ENCODE measurements around the gene STK38. TPM values are rescaled to one million over a fixed set of nuclear protein-coding genes. Genes with fewer than 3 reads are reported as not detected.

The STK38 gene
- total and polyA plus RNA-seq, 9 of the 15 experiments (the other 6 are each of a cell fraction or from before 2014, with no cell fraction given) = 5.7 to 28.7 (median 19.5) TPM

DNA sequence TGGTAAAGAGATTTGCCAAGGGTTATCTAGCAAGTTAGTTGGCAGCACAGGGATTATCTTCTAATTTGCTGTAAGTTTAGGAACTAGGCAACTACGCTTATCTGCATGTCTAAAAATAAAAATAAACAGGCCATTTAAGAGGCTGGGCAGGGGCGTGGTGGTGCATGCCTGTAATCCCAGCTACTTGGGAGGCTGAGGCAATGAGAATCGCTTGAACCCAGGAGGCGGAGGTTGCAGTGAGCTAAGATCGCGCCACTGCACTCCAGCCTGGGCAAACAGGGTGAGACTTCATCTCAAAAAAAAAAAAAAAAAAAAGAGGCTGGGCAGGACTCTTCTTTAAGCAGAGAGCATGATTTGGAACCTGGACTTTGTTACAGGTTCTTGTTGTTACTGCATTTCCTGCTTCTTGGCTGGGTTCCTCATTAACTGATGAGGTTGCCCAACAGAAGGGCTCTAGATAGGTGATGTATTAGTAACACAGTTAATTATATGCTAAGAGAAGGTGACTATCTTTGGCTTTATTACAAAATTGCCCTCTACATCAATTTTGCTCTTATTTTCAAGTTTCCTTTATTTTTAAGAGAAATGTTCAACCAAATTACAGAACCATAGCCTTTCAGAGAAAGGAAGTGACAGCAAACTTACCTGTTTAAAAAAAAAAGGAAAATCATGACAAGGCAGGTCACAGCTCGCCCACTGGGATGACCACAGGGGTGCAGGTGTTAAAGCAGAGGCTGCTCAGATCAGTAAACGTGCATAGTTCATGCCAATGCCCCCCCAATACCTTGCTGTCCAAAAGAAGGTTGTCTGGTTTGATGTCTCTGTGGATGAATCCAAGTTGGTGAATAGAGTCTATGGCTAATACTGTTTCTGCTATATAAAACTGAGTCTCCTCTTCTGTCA, 32.5 kb downstream of the STK38 start:
- no peak for ATAC-seq
- no peak overlapping the region for H2AFZ ChIP-seq (ENCODE audit: low read depth, low read length)
- no peaks in the 10 kb centered on the region for H3K9me3 ChIP-seq (replicated peaks; ENCODE audit: control insufficient read depth, insufficient read depth, low read depth, low read length)
- no peaks in the 10 kb centered on the region for H3K79me2 ChIP-seq (ENCODE audit: control insufficient read depth, insufficient read depth, low read length)
- peaks cover 53% of the 10 kb centered on the region for H3K36me3 ChIP-seq (ENCODE audit: control insufficient read depth, insufficient read depth, low read length)
- H3K27me3 ChIP-seq (ENCODE audit: control insufficient read depth in 2 of 2, insufficient read depth in 2 of 2, low read length in 2 of 2) = no peaks in the 10 kb centered on the region
- 90% methylated on average over 8 of the region's 8 CpGs for WGBS (ENCODE audit: insufficient coverage, low coverage, missing lambda C conversion rate)
- H4K20me1 ChIP-seq (replicated peaks; ENCODE audit: control insufficient read depth, insufficient read depth, low read length) = no peaks in the 10 kb centered on the region
- H3K4me2 ChIP-seq (ENCODE audit: insufficient read depth, low read length) = no peak overlapping the region
- CTCF ChIA-PET (ENCODE audit: low intra/inter-chr PET ratio) = no interaction called here
- no peak overlapping the region for H3K9ac ChIP-seq (ENCODE audit: insufficient read depth in 1 of 2, low read depth in 2 of 2, low read length in 2 of 2)
- POLR2A ChIA-PET = no interaction called here
- FAIRE-seq = no peak
- H3K9me1 ChIP-seq (ENCODE audit: control insufficient read depth, insufficient read depth, low read length) = no peaks in the 10 kb centered on the region
- no peaks in the 10 kb centered on the region for H3K4me1 ChIP-seq (replicated peaks in 1 of 2; ENCODE audit: control insufficient read depth in 2 of 2, insufficient read depth in 2 of 2, low read length in 2 of 2)
- DNase-seq (ENCODE audit: extremely low read depth in 1 of 4, low spot score in 3 of 4) = no peak
- no peak overlapping the region for H3K4me3 ChIP-seq
- in situ Hi-C loops (cut with MboI) = no loop called here
- H3K27ac ChIP-seq (ENCODE audit: extremely low read depth, low read depth, low read length) = no peak overlapping the region; the same call in 2 of the 3 replicates
- intact Hi-C loops (cut with micrococcal nuclease) = no loop called here
- BruUV-seq (replicated peaks) = no TSS peak
- TF ChIP-seq POLR2AphosphoS5 (IDR thresholded peaks at IDR 0.05; ENCODE audit: control insufficient read depth, insufficient read depth, low read depth, low read length) = no peak
- TF ChIP-seq POU5F1 (IDR thresholded peaks at IDR 0.05; ENCODE audit: borderline replicate concordance, low read depth, low read length, partially characterized antibody) = no peak
- TF ChIP-seq, protein P1, sequence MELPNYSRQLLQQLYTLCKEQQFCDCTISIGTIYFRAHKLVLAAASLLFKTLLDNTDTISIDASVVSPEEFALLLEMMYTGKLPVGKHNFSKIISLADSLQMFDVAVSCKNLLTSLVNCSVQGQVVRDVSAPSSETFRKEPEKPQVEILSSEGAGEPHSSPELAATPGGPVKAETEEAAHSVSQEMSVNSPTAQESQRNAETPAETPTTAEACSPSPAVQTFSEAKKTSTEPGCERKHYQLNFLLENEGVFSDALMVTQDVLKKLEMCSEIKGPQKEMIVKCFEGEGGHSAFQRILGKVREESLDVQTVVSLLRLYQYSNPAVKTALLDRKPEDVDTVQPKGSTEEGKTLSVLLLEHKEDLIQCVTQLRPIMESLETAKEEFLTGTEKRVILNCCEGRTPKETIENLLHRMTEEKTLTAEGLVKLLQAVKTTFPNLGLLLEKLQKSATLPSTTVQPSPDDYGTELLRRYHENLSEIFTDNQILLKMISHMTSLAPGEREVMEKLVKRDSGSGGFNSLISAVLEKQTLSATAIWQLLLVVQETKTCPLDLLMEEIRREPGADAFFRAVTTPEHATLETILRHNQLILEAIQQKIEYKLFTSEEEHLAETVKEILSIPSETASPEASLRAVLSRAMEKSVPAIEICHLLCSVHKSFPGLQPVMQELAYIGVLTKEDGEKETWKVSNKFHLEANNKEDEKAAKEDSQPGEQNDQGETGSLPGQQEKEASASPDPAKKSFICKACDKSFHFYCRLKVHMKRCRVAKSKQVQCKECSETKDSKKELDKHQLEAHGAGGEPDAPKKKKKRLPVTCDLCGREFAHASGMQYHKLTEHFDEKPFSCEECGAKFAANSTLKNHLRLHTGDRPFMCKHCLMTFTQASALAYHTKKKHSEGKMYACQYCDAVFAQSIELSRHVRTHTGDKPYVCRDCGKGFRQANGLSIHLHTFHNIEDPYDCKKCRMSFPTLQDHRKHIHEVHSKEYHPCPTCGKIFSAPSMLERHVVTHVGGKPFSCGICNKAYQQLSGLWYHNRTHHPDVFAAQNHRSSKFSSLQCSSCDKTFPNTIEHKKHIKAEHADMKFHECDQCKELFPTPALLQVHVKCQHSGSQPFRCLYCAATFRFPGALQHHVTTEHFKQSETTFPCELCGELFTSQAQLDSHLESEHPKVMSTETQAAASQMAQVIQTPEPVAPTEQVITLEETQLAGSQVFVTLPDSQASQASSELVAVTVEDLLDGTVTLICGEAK (IDR thresholded peaks at IDR 0.05) = no peak
- TF ChIP-seq, protein P1 (CRISPR knock-in tag; IDR thresholded peaks at IDR 0.05) = no peak
- TF ChIP-seq, protein P2, sequence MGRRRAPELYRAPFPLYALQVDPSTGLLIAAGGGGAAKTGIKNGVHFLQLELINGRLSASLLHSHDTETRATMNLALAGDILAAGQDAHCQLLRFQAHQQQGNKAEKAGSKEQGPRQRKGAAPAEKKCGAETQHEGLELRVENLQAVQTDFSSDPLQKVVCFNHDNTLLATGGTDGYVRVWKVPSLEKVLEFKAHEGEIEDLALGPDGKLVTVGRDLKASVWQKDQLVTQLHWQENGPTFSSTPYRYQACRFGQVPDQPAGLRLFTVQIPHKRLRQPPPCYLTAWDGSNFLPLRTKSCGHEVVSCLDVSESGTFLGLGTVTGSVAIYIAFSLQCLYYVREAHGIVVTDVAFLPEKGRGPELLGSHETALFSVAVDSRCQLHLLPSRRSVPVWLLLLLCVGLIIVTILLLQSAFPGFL (CRISPR knock-in tag; IDR thresholded peaks at IDR 0.05) = no peak
- no peak for TF ChIP-seq PTTG1 (tag; IDR thresholded peaks at IDR 0.05; ENCODE audit: low read depth)
- TF ChIP-seq POLR3A (IDR thresholded peaks at IDR 0.05; ENCODE audit: borderline replicate concordance, extremely low read depth, insufficient read depth, insufficient read length) = no peak
- TF ChIP-seq CHD1 (IDR thresholded peaks at IDR 0.05; ENCODE audit: low read length) = no peak
- no peak for TF ChIP-seq HMG20A (CRISPR knock-in tag; conservative IDR thresholded peaks at IDR 0.05)

Data from K562 (cell line).